ENCODE data around the gene PGR. TPM values are rescaled to one million over a fixed set of nuclear protein-coding genes. Genes with fewer than 3 reads are reported as not detected.

PGR gene
- total RNA-seq, 2 donors from 2014 or later, result 22.4 to 25.2 TPM

- DNase-seq (ENCODE audit: low spot score) (no peak), ATAC-seq (ENCODE audit: insufficient number of reproducible peaks, low FRiP score, low read depth) (no peak)
- TF ChIP-seq CTCF (IDR thresholded peaks at IDR 0.05), result no peak
- Histone ChIP-seq H3K4me3 (peak overlapping the region; percentile 92), H3K27me3 (replicated peaks; ENCODE audit: insufficient read depth) (no peaks in the 10 kb centered on the region), H3K4me1 (ENCODE audit: control insufficient read depth in 1 of 2, low read depth in 2 of 2) (peaks cover 10 to 23% of the 10 kb centered on the region in 2 donors), H3K36me3 (no peaks in the 10 kb centered on the region), H3K9me3 (no peaks in the 10 kb centered on the region), H3K27ac (peak overlapping the region; percentile 88 to 93)
Observed at GRCh38 chr11:101127197-101127698, 2.4 kb downstream of the PGR start.

GRCh38 chr11:101126551-101127196, 2.9 kb downstream of the PGR start:
- ATAC-seq (ENCODE audit: insufficient number of reproducible peaks, low FRiP score, low read depth) (no peak), DNase-seq (ENCODE audit: low spot score) (no peak)
- Histone ChIP-seq H3K36me3 (no peaks in the 10 kb centered on the region), H3K4me3 (peak overlapping the region; percentile 92), H3K9me3 (no peaks in the 10 kb centered on the region), H3K4me1 (ENCODE audit: control insufficient read depth in 1 of 2, low read depth in 2 of 2) (peaks cover 10 to 23% of the 10 kb centered on the region in 2 donors), H3K27me3 (replicated peaks; ENCODE audit: insufficient read depth) (no peaks in the 10 kb centered on the region), H3K27ac (peak overlapping the region; percentile 88 to 93)
- TF ChIP-seq CTCF (IDR thresholded peaks at IDR 0.05), result no peak

- TF ChIP-seq CTCF (IDR thresholded peaks at IDR 0.05), result no peak
- Histone ChIP-seq H3K4me3 (no peak overlapping the region), H3K27ac (no peak overlapping the region), H3K9me3 (no peaks in the 10 kb centered on the region), H3K36me3 (no peaks in the 10 kb centered on the region), H3K4me1 (ENCODE audit: control insufficient read depth in 1 of 2, low read depth in 2 of 2) (peaks cover 8 to 16% of the 10 kb centered on the region in 2 donors), H3K27me3 (replicated peaks; ENCODE audit: insufficient read depth) (no peaks in the 10 kb centered on the region)
- DNase-seq (ENCODE audit: low spot score), result no peak
- no peak for ATAC-seq (ENCODE audit: insufficient number of reproducible peaks, low FRiP score, low read depth)
Observed at GRCh38 chr11:101115671-101116160, 13.9 kb downstream of the PGR start.

DNA sequence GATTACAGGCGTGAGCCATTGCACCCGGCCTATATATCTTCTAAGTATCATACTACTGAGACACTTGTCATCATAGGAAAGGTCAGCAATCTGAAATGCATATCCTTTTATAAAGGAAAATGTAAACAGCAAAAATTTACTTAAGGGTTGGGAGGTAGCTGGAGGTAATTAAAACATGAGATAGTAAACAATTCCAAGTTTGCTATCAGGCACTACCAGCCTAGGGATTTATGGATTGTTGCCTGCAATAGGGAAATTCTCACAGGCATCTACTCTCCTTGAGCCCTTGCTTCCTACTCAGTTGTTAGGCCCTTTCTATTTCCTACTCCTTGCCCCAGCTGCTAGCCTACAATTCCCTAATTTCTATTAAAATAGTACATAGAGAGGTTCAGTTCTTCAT, 16.1 kb downstream of the PGR start:
- ATAC-seq (ENCODE audit: insufficient number of reproducible peaks, low FRiP score, low read depth), result no peak
- no peak for TF ChIP-seq CTCF (IDR thresholded peaks at IDR 0.05)
- Histone ChIP-seq H3K27me3 (replicated peaks; ENCODE audit: insufficient read depth) (no peaks in the 10 kb centered on the region), H3K27ac (no peak overlapping the region), H3K36me3 (no peaks in the 10 kb centered on the region), H3K4me3 (no peak overlapping the region), H3K9me3 (no peaks in the 10 kb centered on the region), H3K4me1 (ENCODE audit: control insufficient read depth in 1 of 2, low read depth in 2 of 2) (peaks cover 0 to 4% of the 10 kb centered on the region in 2 donors)
- DNase-seq (ENCODE audit: low spot score), result no peak

DNA sequence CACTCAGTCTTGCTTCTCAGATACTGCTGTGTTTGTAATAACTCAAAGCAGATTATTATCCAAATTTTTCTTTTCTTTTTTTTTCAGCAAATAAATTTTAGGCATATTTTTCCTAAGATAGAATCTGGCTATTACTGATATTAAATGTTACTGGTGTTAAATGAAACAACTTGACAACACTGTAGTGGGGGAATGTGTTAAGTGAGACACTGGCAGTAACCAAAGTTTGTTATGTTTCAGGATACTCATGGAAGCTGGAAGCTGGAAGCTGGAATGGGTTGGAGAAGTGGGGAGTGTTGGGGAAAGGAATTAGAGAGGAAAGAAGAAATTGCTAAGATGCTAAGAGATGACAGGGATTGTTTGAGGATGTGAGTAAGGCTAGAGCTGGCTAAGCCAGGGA, 24.9 kb downstream of the PGR start:
- H3K27ac ChIP-seq, result no peak overlapping the region

More for the DNA sequence above, 24.9 kb downstream of the PGR start:
- H3K36me3 ChIP-seq, result no peaks in the 10 kb centered on the region
- DNase-seq (ENCODE audit: low spot score) (no peak), ATAC-seq (ENCODE audit: insufficient number of reproducible peaks, low FRiP score, low read depth) (no peak)
- no peaks in the 10 kb centered on the region for H3K9me3 ChIP-seq
- H3K4me1 ChIP-seq (ENCODE audit: control insufficient read depth in 1 of 2, low read depth in 2 of 2), result peaks cover 12 to 40% of the 10 kb centered on the region in 2 donors
- TF ChIP-seq CTCF (IDR thresholded peaks at IDR 0.05), result no peak
- H3K27me3 ChIP-seq (replicated peaks; ENCODE audit: insufficient read depth), result no peaks in the 10 kb centered on the region
- no peak overlapping the region for H3K4me3 ChIP-seq

All from thoracic aorta (tissue), 2 donors.